Endodermal cell (in vitro differentiated cells): ENCODE results near the gene SFTPD. TPM values are rescaled to one million over a fixed set of nuclear protein-coding genes. Genes with fewer than 3 reads are reported as not detected.
"Not testable (repeated sequence)": the region's sequence is repeated elsewhere in the genome, so short reads cannot be mapped to it uniquely, and the experiment has no call there.

ENCODE experiments used
- DNase-seq: peaks from one replicate; pipeline ENCODE4 v3.0.0-alpha.2; 2017
- H3K27ac ChIP-seq: 2 replicates; pipeline ENCODE4 v1.5.1; 2013; ENCODE audit warnings: mild to moderate bottlenecking, low read depth, low read length, moderate library complexity
- H3K27me3 ChIP-seq: 2 replicates; pipeline ENCODE4 v1.6.1; 2013; ENCODE audit warnings: mild to moderate bottlenecking, low read length, moderate library complexity; ENCODE audit not compliant: insufficient read depth, control insufficient read depth, poor library complexity, severe bottlenecking
- H3K36me3 ChIP-seq: 2 replicates; pipeline ENCODE4 v1.7.0; 2013; ENCODE audit warnings: mild to moderate bottlenecking, low read length, moderate library complexity; ENCODE audit not compliant: control insufficient read depth, insufficient read depth
- H3K4me1 ChIP-seq: one replicate; pipeline ENCODE4 v1.7.0; 2013; ENCODE audit warnings: low read length; ENCODE audit not compliant: control insufficient read depth, insufficient read depth
- H3K4me3 ChIP-seq: 2 replicates; pipeline ENCODE4 v1.5.1; 2013; ENCODE audit warnings: mild to moderate bottlenecking, low read length, moderate library complexity
- H3K9ac ChIP-seq: 2 replicates; pipeline ENCODE4 v1.6.1; 2013; ENCODE audit warnings: mild to moderate bottlenecking, low read length, moderate library complexity; ENCODE audit not compliant: poor library complexity, severe bottlenecking; ENCODE audit errors: extremely low read depth
- H3K9me3 ChIP-seq: 2 replicates; pipeline ENCODE4 v1.6.1; 2013; ENCODE audit warnings: mild to moderate bottlenecking, low read length, moderate library complexity; ENCODE audit not compliant: control insufficient read depth
- H3K27ac Mint-ChIP-seq: 2 replicates; pipeline ENCODE4 v1.8.0; 2020; ENCODE audit warnings: mixed read lengths
- H3K27me3 Mint-ChIP-seq: 2 replicates; pipeline ENCODE4 v1.8.0; 2021; ENCODE audit warnings: mild to moderate bottlenecking, mixed read lengths; ENCODE audit not compliant: insufficient read depth
- H3K36me3 Mint-ChIP-seq: 2 replicates; pipeline ENCODE4 v1.8.0; 2020; ENCODE audit warnings: low read depth, mixed read lengths
- H3K4me1 Mint-ChIP-seq: 2 replicates; pipeline ENCODE4 v1.8.0; 2020; ENCODE audit warnings: mixed read lengths
- H3K4me3 Mint-ChIP-seq: 2 replicates; pipeline ENCODE4 v1.8.0; 2020; ENCODE audit warnings: mild to moderate bottlenecking, moderate library complexity, mixed read lengths
- H3K9me3 Mint-ChIP-seq: 2 replicates; pipeline ENCODE4 v1.8.0; 2020; ENCODE audit warnings: mild to moderate bottlenecking, mixed read lengths
- CTCF ChIP-seq: fragments of 200-600 bp; sonication (generic); conservative IDR thresholded peaks from 2 replicates; pipeline ENCODE4 v1.5.0; 2021; ENCODE audit warnings: antibody characterized with exemption, mild to moderate bottlenecking
- WGBS, 2 experiments: methylation state at CpG; one replicate each; pipeline versions ENCODE4 v1.1.5 to v1.1.7; 2013; ENCODE audit warnings: missing lambda C conversion rate in 2 of 2, mixed read lengths in 1 of 2; ENCODE audit not compliant: insufficient coverage in 1 of 2, insufficient read length in 1 of 2; 5-methylcytosine and 5-hydroxymethylcytosine counted together
- long read RNA-seq, 4 experiments: library from polyadenylated mRNA in 2 of 4; library from RNA in 1 of 4; library from capped mRNA in 1 of 4; stranded (forward) in 3 of 4; unstranded in 1 of 4; transcript quantifications; one replicate each; pipeline ENCODE4 v2.0.0, GENCODE V29; 2020 to 2021; ENCODE audit warnings: inconsistent platforms in 1 of 4
- polyA plus RNA-seq, 2 experiments: library from polyadenylated mRNA; stranded (reverse); fragments of 50-300 nt; gene quantifications; one replicate each; pipeline ENCODE4 v1.2.3, GENCODE V29; 2013
- total RNA-seq, 2 donors: library from RNA; stranded (reverse); fragmentation: NEBNext Ultra II Directional in 1 of 2; extraction: Animal tissue kit (Norgen Biotek cat#: 25700) in 1 of 2; gene quantifications; 2 replicates in 1 of 2; 3 replicates in 1 of 2; pipeline ENCODE4 v1.2.1, GENCODE V29; 2021

The SFTPD gene
- total RNA-seq: under 1 TPM; 0.42 to 0.86 TPM
- polyA plus RNA-seq (2013, experiment 1 of 2): not detected
- polyA plus RNA-seq (2013, experiment 2 of 2): not detected
- long read RNA-seq, experiment 1: 0 reads
- long read RNA-seq, experiment 2: 0 reads
- long read RNA-seq, experiment 3: 0 reads
- long read RNA-seq, experiment 4, partial matches to known transcripts: 0 of 1 reads
- long read RNA-seq, experiment 4, other reads (novel, unspliced or antisense): 1 of 1 reads

GRCh38 chr10:79948976-79949722 is at the start of gene SFTPD:
Gene SFTPD (minus strand): TSS chr10:79949105. CDS start chr10:79946659, 2,446 bp downstream.
- H3K4me3 ChIP-seq: no peak within 1 kb of the TSS
- no peak for TF ChIP-seq CTCF
- no peaks in the 10 kb centered on the region for H3K4me1 Mint-ChIP-seq
- peak; percentile 66 for DNase-seq
- H3K27me3 Mint-ChIP-seq: peaks cover 34% of the 10 kb centered on the region
- no peak within 1 kb of the TSS for H3K27ac Mint-ChIP-seq
- peaks cover 21% of the 10 kb centered on the region for H3K9me3 Mint-ChIP-seq
- no peaks in the 10 kb centered on the region for H3K36me3 ChIP-seq
- H3K4me1 ChIP-seq: no peaks in the 10 kb centered on the region
- no peak within 1 kb of the TSS for H3K4me3 Mint-ChIP-seq
- H3K9ac ChIP-seq: no peak within 1 kb of the TSS
- peaks cover 2% of the 10 kb centered on the region for H3K36me3 Mint-ChIP-seq
- peaks cover 14% of the 10 kb centered on the region for H3K9me3 ChIP-seq
- 59 to 86% methylated on average over 2 to 3 of the region's 3 CpGs for WGBS, 2 experiments
- H3K27me3 ChIP-seq: no peaks in the 10 kb centered on the region
- no peak within 1 kb of the TSS for H3K27ac ChIP-seq

GRCh38 chr10:79995979-79996634 is 47.2 kb upstream of the SFTPD start:
- DNase-seq: peak; percentile 49
- no peak overlapping the region for H3K9ac ChIP-seq
- 72% methylated on average over 1 of the region's 1 CpG; no CpG with 5 or more reads in 1 of the 2 experiments for WGBS, 2 experiments
- Mint-ChIP-seq H3K9me3 (no peaks in the 10 kb centered on the region), H3K27me3 (peaks cover 8% of the 10 kb centered on the region), H3K4me3 (no peak overlapping the region), H3K4me1 (no peaks in the 10 kb centered on the region), H3K27ac (no peak overlapping the region), H3K36me3 (no peaks in the 10 kb centered on the region)
- H3K27ac ChIP-seq: no peak overlapping the region
- H3K4me1 ChIP-seq: peaks cover 7% of the 10 kb centered on the region
- no peak for TF ChIP-seq CTCF
- H3K27me3 ChIP-seq: no peaks in the 10 kb centered on the region
- H3K9me3 ChIP-seq: no peaks in the 10 kb centered on the region
- no peaks in the 10 kb centered on the region for H3K36me3 ChIP-seq
- H3K4me3 ChIP-seq: no peak overlapping the region

GRCh38 chr10:79994556-79994955 is 45.7 kb upstream of the SFTPD start:
- no peak overlapping the region for H3K9ac ChIP-seq
- Mint-ChIP-seq H3K4me3 (no peak overlapping the region), H3K36me3 (no peaks in the 10 kb centered on the region), H3K4me1 (no peaks in the 10 kb centered on the region), H3K27me3 (peaks cover 8% of the 10 kb centered on the region), H3K27ac (no peak overlapping the region), H3K9me3 (peaks cover 7% of the 10 kb centered on the region)
- H3K4me1 ChIP-seq: peaks cover 7% of the 10 kb centered on the region
- H3K36me3 ChIP-seq: no peaks in the 10 kb centered on the region
- no peak overlapping the region for H3K27ac ChIP-seq
- WGBS, 2 experiments: 86 to 87% methylated on average over 3 to 5 of the region's 5 CpGs
- no peak for DNase-seq
- H3K27me3 ChIP-seq: no peaks in the 10 kb centered on the region
- peaks cover 11% of the 10 kb centered on the region for H3K9me3 ChIP-seq
- H3K4me3 ChIP-seq: no peak overlapping the region
- no peak for TF ChIP-seq CTCF

- H3K9ac ChIP-seq: not testable (repeated sequence)
Measured at GRCh38 chr10:79988199-79988598, 39.3 kb upstream of the SFTPD start.

More at GRCh38 chr10:79988199-79988598, 39.3 kb upstream of the SFTPD start:
- not testable (repeated sequence) for H3K4me3 Mint-ChIP-seq, H3K36me3 ChIP-seq, H3K4me1 Mint-ChIP-seq, DNase-seq, H3K9me3 Mint-ChIP-seq, H3K27ac Mint-ChIP-seq, H3K4me1 ChIP-seq, H3K36me3 Mint-ChIP-seq, H3K27ac ChIP-seq, H3K4me3 ChIP-seq, H3K27me3 ChIP-seq
- WGBS, 2 experiments: 100% methylated on average over 1 of the region's 2 CpGs; no CpG with 5 or more reads in 1 of the 2 experiments
- peaks cover 16% of the 10 kb centered on the region for H3K9me3 ChIP-seq
- H3K27me3 Mint-ChIP-seq: peaks cover 26% of the 10 kb centered on the region
